ENCODE results near the gene NEGR1. TPM values are rescaled to one million over a fixed set of nuclear protein-coding genes. Genes with fewer than 3 reads are reported as not detected.

NEGR1 gene
- total and polyA plus RNA-seq, 11 donors, result 1.7 to 11.3 (median 6.8) TPM

- H3K4me3 ChIP-seq, result no peak overlapping the region
- H3K4me1 ChIP-seq, result no peaks in the 10 kb centered on the region
- intact Hi-C loops (cut with DNase I), result no loop called here
- H3K36me3 ChIP-seq, result no peaks in the 10 kb centered on the region
- WGBS, 4 donors, result 83 to 87% (median 85%) methylated on average over 6 of the region's 6 CpGs
- no peaks in the 10 kb centered on the region for H3K27me3 ChIP-seq
- H3K9me3 ChIP-seq, result no peaks in the 10 kb centered on the region
- no peak for DNase-seq
- ATAC-seq, result no peak
- H3K27ac ChIP-seq, result no peak overlapping the region
- no peak for TF ChIP-seq POLR2A (IDR thresholded peaks at IDR 0.05)
- TF ChIP-seq CTCF (IDR thresholded peaks at IDR 0.05), result no peak
Observed at GRCh38 chr1:71964188-71964587, 318.2 kb downstream of the NEGR1 start.

GRCh38 chr1:71956613-71957285, 325.6 kb downstream of the NEGR1 start:
- Histone ChIP-seq H3K36me3 (no peaks in the 10 kb centered on the region), H3K27me3 (no peaks in the 10 kb centered on the region), H3K4me1 (peaks cover 0 to 8% (median 0%) of the 10 kb centered on the region in 12 donors), H3K9me3 (no peaks in the 10 kb centered on the region), H3K4me3 (peak overlapping the region in 5 of 12 donors; percentile 2 to 34 (median 19)), H3K27ac (peak overlapping the region in 1 of 12 donors; percentile 10)
- peak in 2 of 4 donors; percentile 24 to 67 for ATAC-seq
- no peak for DNase-seq
- WGBS, 4 donors, result 50 to 68% (median 59%) methylated on average over 2 of the region's 2 CpGs
- intact Hi-C loops (cut with DNase I), result no loop called here
- TF ChIP-seq CTCF (IDR thresholded peaks at IDR 0.05) (no peak), POLR2A (IDR thresholded peaks at IDR 0.05) (no peak)

- no peaks in the 10 kb centered on the region for H3K36me3 ChIP-seq
- 87 to 89% (median 88%) methylated on average over 2 of the region's 2 CpGs for WGBS, 4 donors
- TF ChIP-seq CTCF (IDR thresholded peaks at IDR 0.05) (no peak), POLR2A (IDR thresholded peaks at IDR 0.05) (no peak)
- no peak overlapping the region for H3K27ac ChIP-seq
- H3K9me3 ChIP-seq, result no peaks in the 10 kb centered on the region
- H3K4me3 ChIP-seq, result no peak overlapping the region
- no peaks in the 10 kb centered on the region for H3K4me1 ChIP-seq
- intact Hi-C loops (cut with DNase I), result no loop called here
- no peak for ATAC-seq
- no peaks in the 10 kb centered on the region for H3K27me3 ChIP-seq
- no peak for DNase-seq
Observed at GRCh38 chr1:71950579-71950978, 331.8 kb downstream of the NEGR1 start.

- Histone ChIP-seq H3K9me3 (no peaks in the 10 kb centered on the region), H3K4me3 (no peak overlapping the region), H3K4me1 (no peaks in the 10 kb centered on the region), H3K36me3 (no peaks in the 10 kb centered on the region), H3K27me3 (no peaks in the 10 kb centered on the region), H3K27ac (no peak overlapping the region)
- intact Hi-C loops (cut with DNase I), result no loop called here
- DNase-seq (no peak), ATAC-seq (no peak)
- TF ChIP-seq CTCF (IDR thresholded peaks at IDR 0.05) (no peak), POLR2A (IDR thresholded peaks at IDR 0.05) (no peak)
- WGBS, 4 donors, result 65 to 77% (median 73%) methylated on average over 2 of the region's 2 CpGs
Observed at GRCh38 chr1:71949681-71950080, 332.7 kb downstream of the NEGR1 start.

Measured in heart left ventricle (tissue), 16 donors.